CD4-positive, alpha-beta T cell treated with Interleukin-6 at 100 ng/mL for 8 hours (primary cell): ENCODE measurements around the gene ARSA.
"Not testable (repeated sequence)": the region's sequence is repeated elsewhere in the genome, so short reads cannot be mapped to it uniquely, and the experiment has no call there.

Experiments used
- DNase-seq: peaks from one replicate; pipeline ENCODE4 v3.0.0-alpha.2; 2020; ENCODE audit warnings: mixed read lengths, low spot score

Gene ARSA

DNA sequence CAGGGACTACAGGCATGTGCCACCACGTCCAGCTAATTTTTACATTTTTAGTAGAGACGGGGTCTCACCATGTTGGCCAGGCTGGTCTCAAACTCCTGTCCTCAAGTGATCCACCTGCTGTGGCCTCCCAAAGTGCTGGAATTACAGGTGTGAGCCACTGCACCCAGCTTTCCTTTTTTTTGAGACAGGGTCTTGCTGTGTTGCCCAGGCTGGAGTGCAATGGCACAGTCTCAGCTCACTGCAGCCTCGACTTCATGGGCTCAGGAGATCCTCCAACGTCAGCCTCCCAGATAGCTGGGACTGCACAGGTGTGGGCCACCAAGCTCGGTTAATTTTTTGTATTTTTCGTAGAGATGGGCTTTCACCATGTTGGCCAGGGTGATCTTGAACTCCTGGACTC is 26.7 kb upstream of the ARSA start:
- DNase-seq: not testable (repeated sequence)

DNA sequence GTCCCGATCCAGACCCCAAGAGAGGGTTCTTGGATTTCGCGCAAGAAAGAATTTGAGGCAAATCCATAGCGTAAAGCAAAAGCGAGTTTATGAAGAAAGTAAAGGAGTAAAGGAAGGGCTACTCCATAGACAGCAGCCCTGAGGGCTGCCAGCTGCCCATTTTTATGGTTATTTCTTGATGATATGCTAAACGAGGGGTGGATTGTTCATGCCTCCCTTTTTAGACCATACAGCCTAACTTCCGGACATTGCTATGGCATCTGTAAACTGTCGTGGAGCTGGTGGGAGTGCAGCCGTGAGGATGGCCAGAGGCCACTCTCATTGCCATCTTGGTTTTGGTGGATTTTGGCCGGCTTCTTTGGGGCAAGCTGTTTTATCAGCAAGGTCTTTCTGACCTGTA is 25.3 kb upstream of the ARSA start:
- DNase-seq: no peak

DNA sequence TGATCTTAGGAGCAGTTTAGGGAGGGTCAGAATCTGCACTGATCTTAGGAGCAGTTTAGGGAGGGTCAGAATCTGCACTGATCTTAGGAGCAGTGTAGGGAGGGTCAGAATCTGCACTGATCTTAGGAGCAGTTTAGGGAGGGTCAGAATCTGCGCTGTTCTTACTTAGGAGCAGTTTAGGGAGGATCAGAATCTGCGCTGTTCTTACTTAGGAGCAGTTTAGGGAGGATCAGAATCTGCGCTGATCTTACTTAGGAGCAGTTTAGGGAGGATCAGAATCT is 15.8 kb upstream of the ARSA start:
- not testable (repeated sequence) for DNase-seq

DNA sequence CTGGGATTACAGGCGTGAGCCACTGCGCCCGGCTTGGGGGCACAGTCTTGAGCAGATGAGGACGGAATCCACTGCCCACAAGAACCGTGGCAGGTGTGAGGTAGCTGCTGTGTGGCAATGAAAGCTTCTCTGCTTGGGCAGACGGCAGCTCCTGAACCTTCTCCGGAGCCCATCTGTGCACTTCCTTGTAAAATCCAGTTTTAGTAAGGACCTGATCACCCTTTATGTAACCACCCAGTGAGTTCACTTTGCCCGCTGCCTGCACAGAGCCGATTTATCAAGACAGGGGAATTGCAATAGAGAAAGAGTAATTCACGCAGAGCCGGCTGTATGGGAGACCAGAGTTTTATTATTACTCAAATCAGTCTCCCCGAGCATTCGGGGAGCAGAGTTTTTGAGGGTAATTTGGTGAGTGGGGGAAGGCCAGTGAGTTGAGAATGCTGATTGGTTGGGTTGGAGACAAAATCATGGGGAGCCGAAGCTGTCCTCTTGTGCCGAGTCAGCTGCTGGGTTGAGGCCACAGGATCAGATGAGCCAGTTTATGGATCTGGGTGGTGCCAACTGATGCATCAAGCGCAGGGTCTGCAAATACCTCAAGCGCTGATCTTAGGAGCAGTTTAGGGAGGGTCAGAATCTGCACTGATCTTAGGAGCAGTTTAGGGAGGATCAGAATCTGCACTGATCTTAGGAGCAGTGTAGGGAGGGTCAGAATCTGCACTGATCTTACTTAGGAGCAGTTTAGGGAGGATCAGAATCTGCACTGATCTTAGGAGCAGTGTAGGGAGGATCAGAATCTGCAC is 15.3 kb upstream of the ARSA start:
- not testable (repeated sequence) for DNase-seq

DNA sequence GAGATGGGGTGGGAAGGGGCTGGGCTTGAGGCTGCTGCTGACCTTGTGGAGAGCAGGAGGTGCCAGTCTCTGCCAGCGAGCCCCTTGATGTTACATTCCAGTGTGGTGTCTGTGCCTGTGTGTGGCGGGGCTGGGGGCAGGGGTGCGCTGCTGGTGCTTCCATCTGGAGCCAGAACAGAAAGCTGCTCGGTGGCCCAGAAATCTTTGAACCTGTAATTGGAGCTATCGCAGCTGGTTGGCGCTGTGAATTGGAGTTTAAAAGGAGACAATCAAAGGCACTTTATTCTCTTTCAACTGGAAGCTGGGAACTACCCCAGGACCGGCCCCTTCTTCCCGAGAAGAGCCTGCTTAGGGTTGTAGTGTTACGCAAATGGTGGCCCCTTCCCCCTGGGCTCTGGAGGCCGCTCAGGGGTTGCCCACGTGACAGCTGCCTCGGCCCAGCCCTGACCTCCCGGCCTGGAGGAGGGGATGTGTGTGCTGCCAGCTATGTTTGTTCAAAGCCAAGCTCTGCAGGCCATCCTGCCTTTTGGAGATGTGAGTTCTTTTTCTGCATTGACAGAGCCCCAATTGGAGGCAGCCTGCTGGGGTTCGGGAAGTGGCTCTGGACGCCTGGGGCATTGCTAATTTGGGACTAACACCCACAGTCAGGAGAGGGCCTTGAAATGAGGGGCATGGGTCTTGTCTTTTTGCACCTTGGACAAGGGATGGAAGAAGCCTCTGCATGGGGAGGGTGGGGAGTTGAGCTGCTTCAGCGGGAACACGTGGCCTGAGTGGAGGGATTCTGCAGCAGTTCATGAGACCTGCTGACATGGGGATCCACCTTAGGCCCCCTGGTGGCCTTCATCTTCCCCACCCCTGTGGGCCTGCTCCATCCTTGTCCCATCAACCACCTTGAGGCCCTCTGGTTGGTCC is 14.0 kb upstream of the ARSA start:
- no peak for DNase-seq

DNA sequence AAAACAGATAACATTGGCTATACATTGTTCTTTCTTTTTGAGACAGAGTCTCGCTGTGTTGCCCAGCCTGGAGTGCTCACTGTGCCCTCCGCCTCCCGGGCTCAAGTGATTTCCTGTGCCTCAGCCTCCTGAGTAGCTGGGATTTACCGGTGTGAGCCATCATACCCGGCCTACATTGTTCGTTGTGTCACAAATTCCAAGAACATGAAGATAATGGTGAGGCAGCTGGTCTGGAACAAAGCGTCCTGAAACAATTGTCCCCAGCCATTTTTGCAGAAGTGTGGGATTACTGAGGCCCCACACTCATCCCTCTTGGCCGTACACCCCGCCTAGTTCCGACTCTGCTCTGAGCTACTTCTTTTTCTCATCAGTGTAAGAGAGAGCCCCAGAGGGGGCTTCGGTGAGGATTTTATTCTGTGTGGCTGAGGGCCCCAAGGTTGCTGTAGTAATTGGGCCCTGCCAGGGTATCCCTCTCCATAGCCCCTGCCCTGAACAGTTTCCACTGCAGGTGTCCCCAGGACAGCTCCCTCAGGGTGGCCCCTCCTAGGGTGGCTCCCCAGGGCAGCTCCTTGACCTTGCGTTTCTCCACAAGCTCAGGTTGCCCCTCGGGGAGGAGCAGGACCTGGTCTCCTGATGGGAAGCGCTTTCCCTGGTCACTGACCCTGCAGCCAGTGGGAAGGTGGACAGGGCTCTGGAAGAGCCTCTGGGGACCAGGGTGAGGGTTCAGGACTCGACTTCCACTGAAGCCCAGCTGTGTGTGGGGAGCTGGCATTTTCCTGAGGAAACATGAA is 13.1 kb upstream of the ARSA start:
- no peak for DNase-seq

DNA sequence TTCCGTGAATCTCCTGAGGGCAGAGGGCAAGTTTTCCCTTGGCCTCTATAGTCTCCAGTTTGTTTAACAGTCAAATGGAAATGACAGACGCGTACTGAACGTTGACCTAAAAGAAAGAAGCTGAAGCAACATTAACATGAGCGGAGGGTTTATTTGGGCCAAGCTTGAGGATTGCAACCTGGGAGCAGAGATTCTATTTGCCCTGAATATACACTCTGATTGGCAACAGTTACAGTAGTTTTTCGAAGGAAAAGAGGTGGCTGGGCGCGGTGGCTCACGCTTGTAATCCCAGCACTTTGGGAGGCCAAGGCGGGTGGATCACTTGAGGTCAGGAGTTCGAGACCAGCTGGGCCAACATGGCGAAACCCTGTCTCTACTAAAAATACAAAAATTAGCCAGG is 12.3 kb upstream of the ARSA start:
- DNase-seq: not testable (repeated sequence)

DNA sequence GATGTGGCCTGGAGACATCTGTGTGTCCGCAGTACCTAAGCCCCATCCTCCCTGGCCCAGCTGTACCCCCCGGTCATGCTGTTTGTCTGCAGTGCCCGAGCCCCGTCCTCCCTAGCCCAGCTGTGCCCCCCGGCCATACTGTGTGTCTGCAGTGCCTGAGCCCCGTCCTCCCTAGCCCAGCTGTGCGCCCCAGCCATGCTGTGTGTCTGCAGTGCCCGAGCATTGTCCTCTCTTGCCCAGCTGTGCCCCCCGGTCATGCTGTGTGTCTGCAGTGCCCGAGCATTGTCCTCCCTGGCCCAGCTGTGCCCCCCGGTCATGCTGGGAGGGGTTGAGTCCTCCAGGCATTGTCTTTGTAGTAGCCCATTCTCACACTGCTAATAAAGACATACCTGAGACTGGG is 7.6 kb upstream of the ARSA start:
- no peak for DNase-seq

DNA sequence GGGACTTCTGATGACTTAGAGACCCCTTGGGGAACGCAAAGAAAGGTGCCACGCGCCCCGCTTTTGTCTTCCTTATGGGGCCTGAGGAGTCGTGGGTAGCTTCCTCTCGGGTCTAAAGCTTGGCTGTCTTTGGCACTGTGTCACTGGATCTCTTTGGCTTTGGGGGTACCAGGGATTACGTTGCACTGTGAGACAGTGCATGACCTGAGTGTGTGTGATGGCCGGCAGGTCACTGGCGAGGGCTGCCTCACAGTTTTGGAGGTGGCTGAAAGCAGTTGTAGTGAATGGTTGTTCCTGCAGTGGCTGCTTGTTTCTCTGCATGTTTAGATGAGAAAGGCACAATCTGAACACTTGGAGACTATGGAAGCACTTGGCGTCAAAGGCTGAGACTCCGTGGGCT is 5.8 kb upstream of the ARSA start:
- no peak for DNase-seq

DNA sequence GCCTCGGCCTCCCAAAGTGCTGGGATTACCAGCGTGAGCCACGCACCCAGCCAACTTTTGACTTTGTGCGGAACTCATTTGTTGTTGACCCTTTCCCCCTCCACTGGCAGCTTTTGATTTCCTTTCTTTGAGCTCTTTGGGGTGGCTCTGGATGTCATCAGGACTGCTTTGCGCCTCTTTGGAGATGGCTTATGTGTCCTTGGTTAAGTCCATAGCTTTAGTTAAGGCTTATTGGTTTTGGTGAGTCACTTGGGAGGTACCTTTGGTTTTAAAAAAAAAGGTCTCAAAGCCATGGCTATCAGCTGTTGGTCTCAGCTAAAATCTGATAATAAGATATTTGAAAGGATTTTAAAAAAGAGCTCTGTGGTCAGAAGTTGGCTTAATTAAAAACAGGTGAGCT is 5.1 kb upstream of the ARSA start:
- no peak for DNase-seq

DNA sequence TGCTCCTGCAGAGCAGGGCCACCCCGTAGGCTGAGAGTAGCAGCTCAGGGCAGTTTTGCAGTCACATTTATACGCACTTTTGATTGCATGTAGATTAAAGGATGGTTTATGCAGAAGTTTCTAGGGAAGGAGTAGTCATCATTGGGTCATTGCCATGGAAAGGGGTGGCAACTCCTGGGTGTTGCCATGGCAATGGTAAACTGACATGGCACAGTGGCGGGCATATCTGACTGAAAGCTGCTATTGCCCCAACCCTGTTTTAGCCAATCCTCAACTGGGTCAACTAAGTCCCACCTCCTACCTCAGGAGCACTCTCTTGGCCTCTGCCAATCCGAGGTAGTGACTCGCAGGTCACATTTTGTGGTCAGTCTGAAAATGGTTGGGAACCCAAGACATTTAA is 2.4 kb upstream of the ARSA start:
- no peak for DNase-seq

DNA sequence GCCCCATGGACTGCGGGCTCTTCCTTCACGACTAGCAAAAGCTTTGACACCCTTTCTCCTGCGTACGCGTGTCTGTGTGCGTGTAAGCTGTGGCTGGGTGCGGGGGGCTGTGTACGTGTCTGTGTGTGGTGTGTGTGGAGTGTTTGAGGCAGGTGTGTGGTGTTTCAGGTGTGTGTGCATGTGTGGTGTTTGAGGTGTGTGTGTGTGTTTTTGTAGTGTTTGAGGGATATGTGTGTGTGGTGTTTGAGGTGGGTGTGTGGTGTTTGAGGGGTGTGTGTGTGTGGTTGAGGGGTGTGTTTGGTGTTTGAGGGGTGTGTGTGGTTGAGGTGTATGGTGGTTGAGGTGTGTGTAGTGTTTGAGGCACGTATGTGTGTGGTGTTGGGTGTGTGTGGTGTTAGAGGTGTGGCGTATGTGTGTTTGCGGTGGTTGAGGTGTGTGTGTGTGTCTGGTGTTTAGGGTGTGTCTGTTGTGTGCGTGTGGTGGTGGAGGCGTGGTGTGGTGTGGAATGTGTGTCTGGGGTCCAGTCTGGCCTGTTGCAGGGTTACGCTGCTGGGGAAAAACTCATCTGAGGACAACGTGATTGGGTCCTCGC is 687 bp upstream of the ARSA start:
- DNase-seq: no peak

DNA sequence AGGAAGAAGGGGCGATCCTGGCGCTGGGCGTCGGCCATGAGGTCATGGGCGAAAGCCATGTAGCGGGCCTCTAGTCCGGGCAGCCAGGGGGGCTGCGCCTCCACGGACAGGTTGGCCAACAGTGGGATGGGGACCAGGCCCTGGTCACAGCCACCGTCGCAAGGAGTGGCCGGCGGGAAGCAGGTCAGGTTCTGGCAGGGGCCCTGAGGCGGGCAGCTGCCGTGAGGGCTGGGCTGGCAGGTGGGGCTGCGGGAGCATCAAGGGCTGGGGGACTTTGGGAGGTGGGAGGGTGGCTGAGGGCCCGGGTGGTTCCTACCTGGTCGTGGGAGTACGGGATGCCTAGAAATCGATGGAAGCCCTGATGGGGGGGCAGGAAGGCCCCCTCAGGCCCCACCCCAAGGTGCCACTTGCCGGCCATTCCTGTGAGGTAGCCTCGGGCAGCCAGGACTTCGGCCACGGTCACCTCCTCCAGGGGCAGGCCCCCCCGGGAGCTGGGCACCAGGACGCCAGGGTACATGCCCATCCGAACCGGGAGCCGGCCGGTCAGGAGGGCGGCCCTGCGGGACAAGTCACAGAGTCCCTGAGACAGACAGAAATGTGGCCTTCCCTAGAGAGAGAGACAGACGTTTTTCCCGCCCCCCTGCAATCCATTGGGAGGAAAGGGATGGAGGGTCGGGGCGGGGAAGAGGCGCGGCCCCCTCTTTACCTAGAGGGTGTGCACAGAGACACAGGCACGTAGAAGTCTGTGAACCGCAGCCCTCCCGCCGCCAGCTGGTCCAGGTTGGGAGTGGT is 906 bp downstream of the ARSA start:
- DNase-seq: no peak

DNA sequence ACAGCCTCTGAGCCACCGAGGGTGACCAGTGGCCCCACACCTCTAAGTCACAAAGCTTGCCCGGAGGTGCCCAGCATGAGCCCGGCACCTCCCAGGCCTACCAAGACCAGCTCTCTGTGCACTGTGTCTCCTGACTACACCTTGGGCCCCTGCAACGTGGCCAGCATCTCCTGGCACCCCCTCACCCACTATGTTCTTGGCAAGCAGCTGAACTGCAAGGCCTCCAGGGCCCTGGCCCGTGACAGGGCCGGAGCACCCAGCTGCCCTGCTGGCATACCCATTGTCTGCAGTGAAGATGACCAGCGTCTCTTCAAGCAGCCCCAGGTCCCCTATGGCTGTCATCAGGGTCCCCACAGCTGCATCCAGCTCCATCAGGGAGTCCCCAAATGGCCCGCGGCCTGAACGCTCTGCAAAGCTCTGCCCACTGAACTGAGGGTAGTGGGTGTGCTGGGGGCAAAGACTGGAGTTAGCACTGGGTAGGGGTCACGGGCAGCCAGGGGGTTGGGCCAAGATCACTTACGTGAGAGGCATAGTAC is 1.6 kb downstream of the ARSA start:
- DNase-seq: no peak

DNA sequence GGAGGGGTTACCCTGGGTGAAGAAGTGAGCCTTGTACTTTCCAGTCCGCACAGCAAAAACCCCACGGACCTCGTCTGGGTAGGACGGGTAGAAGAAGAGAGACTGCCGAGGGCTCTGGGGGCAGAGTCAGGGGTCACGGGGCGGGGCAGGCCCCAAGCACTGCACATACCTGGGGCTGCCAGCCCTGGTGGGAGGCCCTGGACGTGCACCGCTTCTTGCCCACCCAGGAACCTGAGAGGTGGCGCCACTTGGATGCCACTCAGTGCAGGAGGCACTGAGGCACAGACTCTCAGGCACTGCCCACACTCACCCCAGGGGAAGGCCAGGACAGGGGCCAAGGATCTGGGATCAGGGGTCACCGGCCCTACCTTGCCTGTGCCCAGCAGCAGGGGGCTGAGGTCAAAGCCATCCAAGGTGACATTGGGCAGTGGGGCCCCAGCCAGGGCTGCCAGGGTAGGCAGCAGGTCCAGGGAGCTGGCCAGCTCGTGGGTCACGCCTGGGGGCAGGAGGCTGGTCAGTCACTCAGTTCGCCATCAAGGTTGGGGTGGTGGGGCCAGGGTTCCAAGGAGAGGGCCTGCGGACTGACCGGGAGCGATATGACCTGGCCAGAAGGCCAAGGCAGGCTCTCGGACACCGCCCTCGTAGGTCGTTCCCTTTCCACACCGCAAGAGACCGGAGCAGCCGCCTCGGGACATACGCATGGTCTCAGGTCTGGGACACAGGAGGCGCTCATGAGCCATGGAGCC is 2.2 kb downstream of the ARSA start:
- DNase-seq: no peak

DNA sequence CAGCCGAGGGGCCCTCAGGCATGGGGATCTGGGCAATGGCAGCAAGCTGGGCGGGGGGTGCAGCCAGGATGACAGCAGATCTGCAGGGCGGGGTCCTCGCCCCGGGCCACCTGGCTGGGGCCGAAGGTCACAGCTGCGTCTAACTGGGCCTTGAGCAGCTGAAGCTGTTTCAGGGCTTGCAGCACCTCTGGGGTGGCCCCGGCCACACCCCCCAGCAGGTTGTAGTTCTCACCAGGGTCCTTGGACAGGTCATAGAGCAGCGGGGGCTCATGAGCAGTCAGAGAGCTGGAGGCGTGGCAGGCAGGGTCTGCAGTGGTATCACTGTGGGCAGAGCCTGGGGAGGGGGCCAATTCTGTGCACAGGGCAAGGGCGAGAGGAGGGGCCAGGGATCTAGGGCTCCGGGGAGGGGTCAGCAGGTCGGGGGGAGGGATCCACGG is 2.8 kb downstream of the ARSA start:
- no peak for DNase-seq

DNA sequence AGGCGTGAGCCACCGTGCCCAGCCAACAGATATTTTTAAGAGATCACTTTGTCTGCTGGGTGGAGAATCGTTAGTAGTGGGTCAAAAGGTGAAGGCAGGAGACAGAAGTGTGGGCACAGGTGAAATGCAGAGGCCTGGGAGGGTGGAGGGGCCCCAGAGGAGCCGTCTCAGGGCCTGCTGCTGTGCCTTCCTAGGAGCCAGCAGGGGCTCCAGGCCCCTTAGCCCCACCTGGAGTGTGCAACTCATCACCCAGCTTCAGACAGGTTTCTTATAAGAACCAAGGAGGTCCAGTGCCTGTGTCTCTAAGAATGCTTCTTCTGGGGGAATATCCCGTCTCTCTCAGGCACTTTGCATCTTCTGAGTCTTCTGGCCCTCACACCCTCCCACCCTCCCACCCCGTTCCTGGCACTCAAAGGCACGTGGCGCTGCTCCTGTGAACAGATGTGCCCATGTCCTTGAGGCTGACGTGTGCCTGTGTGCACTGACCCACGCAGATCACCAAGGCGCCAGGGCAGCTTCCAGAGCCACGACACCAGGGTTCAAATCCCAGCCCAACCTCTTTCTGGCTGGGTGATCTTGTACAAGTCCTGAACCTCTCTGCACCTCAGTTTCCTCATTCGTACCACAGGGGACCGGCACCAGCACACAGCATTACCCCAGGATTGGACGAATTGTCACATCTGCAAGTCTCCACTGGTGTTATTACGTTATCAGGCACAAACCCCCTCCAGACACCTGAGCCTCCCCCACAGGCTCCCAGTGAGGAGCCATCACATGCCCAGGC is 3.4 kb downstream of the ARSA start:
- no peak for DNase-seq

DNA sequence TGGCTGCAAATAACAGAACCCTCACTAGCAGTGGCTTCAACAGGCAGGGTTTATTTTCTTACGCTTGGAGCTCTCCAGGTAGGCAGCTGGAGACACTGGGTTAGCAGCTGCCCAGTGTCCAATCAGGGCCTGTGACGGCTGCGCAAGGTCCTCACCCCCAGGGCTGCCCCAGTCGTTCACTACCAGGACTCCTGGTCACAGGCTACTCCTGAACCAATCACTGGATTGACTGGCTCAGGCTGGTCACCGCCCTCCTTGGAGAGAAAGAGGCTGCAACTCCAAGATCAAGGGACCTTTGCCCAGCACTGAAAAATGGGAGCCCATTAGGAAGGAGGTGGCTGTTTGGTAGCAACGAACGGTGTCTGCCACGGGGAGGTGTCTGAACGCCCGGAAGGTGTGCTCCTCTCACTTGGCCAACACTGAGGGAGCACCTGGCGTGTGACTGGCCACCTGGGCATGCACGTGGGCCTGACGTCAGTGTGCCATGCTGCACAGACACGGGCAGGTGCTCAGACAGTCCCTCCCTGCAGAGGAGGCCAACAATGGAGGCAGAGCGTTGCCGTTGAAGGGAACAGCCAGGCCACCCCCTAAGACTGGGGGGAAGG is 5.1 kb downstream of the ARSA start:
- no peak for DNase-seq
